B cell (primary cell): Measurements from ENCODE around the gene RAD9A. TPM values are rescaled to one million over a fixed set of nuclear protein-coding genes. Genes with fewer than 3 reads are reported as not detected.
A peak's percentile ranks its signal among the peaks of the same experiment; 100 is the strongest.

ENCODE experiments used
- ATAC-seq: fragments of 200-7000 bp; cut with Tn5 transposase; one replicate; pipeline ENCODE4 v1.10.0; 2021; ENCODE audit warnings: low read depth, mild to moderate bottlenecking, moderate number of reproducible peaks, moderate library complexity
- CTCF ChIA-PET: fragments of 350-600 bp; sonication (Branson Sonifier 250); formaldehyde crosslinking; loops from one replicate; lab custom pipeline; 2021; ENCODE audit warnings: antibody characterized with exemption, inconsistent platforms; lab: Charles Lee
- POLR2A ChIA-PET: fragments of 350-600 bp; sonication (Branson Sonifier 250); formaldehyde crosslinking; loops from one replicate; lab custom pipeline; 2021; ENCODE audit warnings: antibody characterized with exemption; lab: Charles Lee
- DNase-seq: peaks from one replicate; pipeline ENCODE4 v3.0.0; 2013
- H2AFZ ChIP-seq: 2 replicates; pipeline ENCODE4 v1.6.1; 2012; ENCODE audit warnings: mild to moderate bottlenecking, low read depth, low read length; ENCODE audit not compliant: insufficient read depth, poor library complexity, severe bottlenecking
- H3K27ac ChIP-seq, 2 donors: 1 replicate in 1 of 2; 2 replicates in 1 of 2; pipeline ENCODE4 v1.5.1; 2012 to 2013; ENCODE audit warnings: low read length in 2 of 2, mild to moderate bottlenecking in 2 of 2, moderate library complexity in 1 of 2
- H3K27me3 ChIP-seq, 4 experiments: fragments of 200-600 bp in 1 of 4; sonication (generic) in 1 of 4; replicated peaks in 1 of 4; 1 replicate in 2 of 4; 2 replicates in 2 of 4; pipeline versions ENCODE4 v1.6.1 to v1.7.0; 2013 to 2016; ENCODE audit warnings: low read length in 3 of 4, mild to moderate bottlenecking in 2 of 4, mixed read lengths in 1 of 4, moderate library complexity in 1 of 4; ENCODE audit not compliant: insufficient read depth in 4 of 4, control insufficient read depth in 3 of 4; ENCODE audit errors: control extremely low read depth in 1 of 4
- H3K36me3 ChIP-seq, 2 experiments: replicated peaks in 1 of 2; 1 replicate in 1 of 2; 2 replicates in 1 of 2; pipeline versions ENCODE4 v1.6.1 to v1.7.1; 2013; ENCODE audit warnings: low read length in 1 of 2; ENCODE audit not compliant: insufficient read depth in 2 of 2, control insufficient read depth in 1 of 2; ENCODE audit errors: control extremely low read depth in 1 of 2, extremely low read depth in 1 of 2
- H3K4me1 ChIP-seq, 2 donors: fragments of 200-600 bp in 1 of 2; sonication (generic) in 1 of 2; 1 replicate in 1 of 2; 2 replicates in 1 of 2; pipeline versions ENCODE4 v1.5.1 to v1.6.1; 2013 to 2017; ENCODE audit warnings: low read length in 2 of 2; ENCODE audit not compliant: control insufficient read depth in 2 of 2, insufficient read depth in 2 of 2
- H3K4me2 ChIP-seq: replicated peaks from 2 replicates; pipeline ENCODE3; 2012; ENCODE audit warnings: mild to moderate bottlenecking, low read depth, low read length; ENCODE audit not compliant: poor library complexity, severe bottlenecking
- H3K4me3 ChIP-seq, 5 experiments: fragments of 200-600 bp in 1 of 5; sonication (generic) in 1 of 5; 1 replicate in 3 of 5; 2 replicates in 2 of 5; pipeline versions ENCODE4 v1.5.1 to v1.7.0; 2011 to 2016; ENCODE audit warnings: low read length in 4 of 5, mild to moderate bottlenecking in 4 of 5, low read depth in 2 of 5, control low read depth in 1 of 5, moderate library complexity in 1 of 5; ENCODE audit not compliant: insufficient read depth in 1 of 5; ENCODE audit errors: control extremely low read depth in 1 of 5, extremely low read depth in 1 of 5
- H3K79me2 ChIP-seq: fragments of 200-600 bp; sonication (generic); one replicate; pipeline ENCODE4 v1.6.0; 2016; ENCODE audit warnings: low read length; ENCODE audit not compliant: control insufficient read depth, insufficient read depth
- H3K9ac ChIP-seq: fragments of 200-600 bp; sonication (generic); 2 replicates; pipeline ENCODE4 v1.6.1; 2017; ENCODE audit warnings: mild to moderate bottlenecking, low read length, moderate library complexity
- H3K9me3 ChIP-seq, 3 donors: one replicate each; pipeline versions ENCODE4 v1.6.1 to v1.7.1; 2013; ENCODE audit warnings: low read length in 2 of 3; ENCODE audit not compliant: control insufficient read depth in 2 of 3, insufficient read depth in 1 of 3; ENCODE audit errors: control extremely low read depth in 1 of 3
- H4K20me1 ChIP-seq: 2 replicates; pipeline ENCODE4 v1.6.0; 2012; ENCODE audit warnings: mild to moderate bottlenecking, low read length; ENCODE audit not compliant: insufficient read depth, control insufficient read depth, poor library complexity, severe bottlenecking
- H3K27ac Mint-ChIP-seq: one replicate; pipeline ENCODE4 v1.8.0; 2021; ENCODE audit warnings: mixed read lengths
- H3K27me3 Mint-ChIP-seq: one replicate; pipeline ENCODE4 v1.8.0; 2021; ENCODE audit warnings: mixed read lengths
- H3K4me1 Mint-ChIP-seq: one replicate; pipeline ENCODE4 v1.8.0; 2021; ENCODE audit warnings: mixed read lengths
- H3K4me3 Mint-ChIP-seq: one replicate; pipeline ENCODE4 v1.8.0; 2021; ENCODE audit warnings: mixed read lengths
- H3K9me3 Mint-ChIP-seq: one replicate; pipeline ENCODE4 v1.8.0; 2022; ENCODE audit warnings: mixed read lengths; ENCODE audit not compliant: insufficient read depth
- EZH2 ChIP-seq: IDR thresholded peaks from 2 replicates; pipeline ENCODE4 v1.6.1; 2012; ENCODE audit warnings: borderline replicate concordance, low read depth, mild to moderate bottlenecking, moderate library complexity, low read length; ENCODE audit not compliant: insufficient read depth, poor library complexity, severe bottlenecking
- WGBS: methylation state at CpG from one replicate; pipeline ENCODE4 v1.1.5; 2013; ENCODE audit warnings: missing lambda C conversion rate; ENCODE audit not compliant: insufficient coverage; 5-methylcytosine and 5-hydroxymethylcytosine counted together
- intact Hi-C: fragments of 100-400 bp; cut with micrococcal nuclease; formaldehyde crosslinking; loops from one replicate; pipeline ENCODE4 v1.10.0; 2022
- polyA plus RNA-seq: library from polyadenylated mRNA; depleted of rRNA; stranded (reverse); fragments of >200 nt; gene quantifications from 2 replicates; pipeline ENCODE4 v1.2.3, GENCODE V29; 2012
- total RNA-seq, 2 donors: library from RNA; stranded (reverse); fragments of 120-200 nt in 1 of 2; gene quantifications; 1 replicate in 1 of 2; 2 replicates in 1 of 2; pipeline versions ENCODE4 v1.2.3 to v1.2.4, GENCODE V29; 2013 to 2022
- TF ChIP-seq, protein P1 (sequence below): fragments of 200-600 bp; IDR thresholded peaks from one replicate; pipeline ENCODE4 v1.8.0; 2022; ENCODE audit warnings: antibody characterized with exemption, mild to moderate bottlenecking

RAD9A gene
- total and polyA plus RNA-seq, 2 donors (not counting 1 experiment from before 2014, with no cell fraction given), result 50.6 to 76.8 TPM

DNA sequence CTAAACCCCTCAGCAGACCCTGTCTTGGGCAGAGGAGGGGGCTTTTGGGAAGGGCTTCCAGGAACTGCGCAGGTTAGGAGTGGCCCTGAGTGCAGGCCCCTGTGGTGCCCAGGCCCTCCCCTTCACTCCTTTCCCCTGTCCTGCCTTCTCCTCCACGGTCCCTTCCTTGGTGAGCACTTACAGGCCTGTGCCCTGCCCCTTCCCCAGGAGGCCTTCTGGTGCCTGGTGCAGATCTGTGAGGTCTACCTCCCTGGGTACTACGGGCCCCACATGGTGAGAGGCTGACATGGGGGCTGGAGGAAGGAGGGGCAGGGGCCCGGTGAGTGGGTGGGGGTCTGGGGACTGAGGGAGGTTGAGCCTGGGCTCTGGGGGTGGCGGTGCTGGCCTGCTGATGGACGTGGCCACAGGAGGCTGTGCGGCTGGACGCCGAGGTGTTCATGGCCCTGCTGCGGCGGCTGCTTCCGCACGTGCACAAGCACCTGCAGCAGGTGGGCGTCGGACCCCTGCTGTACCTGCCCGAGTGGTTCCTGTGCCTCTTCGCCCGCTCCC is 14.7 kb downstream of the RAD9A start:
- H3K4me1 ChIP-seq, result peaks cover 87 to 93% of the 10 kb centered on the region in 2 donors
- CTCF ChIA-PET, result interaction anchor here (0.8 to 3.4 kb wide), 7 partner anchors 9 to 66 kb away, joined by 3 to 18 read pairs (median 4); partner anchors contain the start of genes CARNS1 and PTPRCAP
- no peaks in the 10 kb centered on the region for H3K27me3 Mint-ChIP-seq
- 73% methylated on average over 17 of the region's 18 CpGs for WGBS
- DNase-seq, result no peak
- H3K79me2 ChIP-seq, result peaks cover 78% of the 10 kb centered on the region
- H3K9ac ChIP-seq, result peak overlapping the region; percentile 89
- peak overlapping the region in 4 of 5 experiments; percentile 7 to 96 (median 36) for H3K4me3 ChIP-seq
- TF ChIP-seq EZH2, result no peak
- TF ChIP-seq, protein P1, sequence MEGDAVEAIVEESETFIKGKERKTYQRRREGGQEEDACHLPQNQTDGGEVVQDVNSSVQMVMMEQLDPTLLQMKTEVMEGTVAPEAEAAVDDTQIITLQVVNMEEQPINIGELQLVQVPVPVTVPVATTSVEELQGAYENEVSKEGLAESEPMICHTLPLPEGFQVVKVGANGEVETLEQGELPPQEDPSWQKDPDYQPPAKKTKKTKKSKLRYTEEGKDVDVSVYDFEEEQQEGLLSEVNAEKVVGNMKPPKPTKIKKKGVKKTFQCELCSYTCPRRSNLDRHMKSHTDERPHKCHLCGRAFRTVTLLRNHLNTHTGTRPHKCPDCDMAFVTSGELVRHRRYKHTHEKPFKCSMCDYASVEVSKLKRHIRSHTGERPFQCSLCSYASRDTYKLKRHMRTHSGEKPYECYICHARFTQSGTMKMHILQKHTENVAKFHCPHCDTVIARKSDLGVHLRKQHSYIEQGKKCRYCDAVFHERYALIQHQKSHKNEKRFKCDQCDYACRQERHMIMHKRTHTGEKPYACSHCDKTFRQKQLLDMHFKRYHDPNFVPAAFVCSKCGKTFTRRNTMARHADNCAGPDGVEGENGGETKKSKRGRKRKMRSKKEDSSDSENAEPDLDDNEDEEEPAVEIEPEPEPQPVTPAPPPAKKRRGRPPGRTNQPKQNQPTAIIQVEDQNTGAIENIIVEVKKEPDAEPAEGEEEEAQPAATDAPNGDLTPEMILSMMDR, result no peak
- no peak for ATAC-seq
- peak overlapping the region; percentile 34 to 83 for H3K27ac ChIP-seq
- peaks cover 0 to 2% (median 0%) of the 10 kb centered on the region in 3 donors for H3K9me3 ChIP-seq
- intact Hi-C loops, result loop anchor here (10.0 kb wide), 1 partner anchor 178 kb away; the partner anchor contains the start of gene GSTP1
- no peaks in the 10 kb centered on the region for H3K9me3 Mint-ChIP-seq
- H3K36me3 ChIP-seq, result peaks cover 0 to 49% of the 10 kb centered on the region in 2 experiments
- no peak overlapping the region for H2AFZ ChIP-seq
- H3K4me3 Mint-ChIP-seq, result peak overlapping the region; percentile 72
- peak overlapping the region; percentile 89 for H3K4me2 ChIP-seq
- no peaks in the 10 kb centered on the region for H3K27me3 ChIP-seq
- H3K27ac Mint-ChIP-seq, result peak overlapping the region; percentile 100
- POLR2A ChIA-PET, result interaction anchor here (1.0 to 4.2 kb wide), 6 partner anchors 13 to 77 kb away, joined by 5 to 78 read pairs (median 10); partner anchors contain the start of genes PTPRCAP, RPS6KB2 and TMEM134
- peaks cover 47% of the 10 kb centered on the region for H4K20me1 ChIP-seq
- peaks cover 81% of the 10 kb centered on the region for H3K4me1 Mint-ChIP-seq
